GM19351 (cell line): ENCODE measurements around the gene PTOV1.

Experiments used
- ATAC-seq: cut with Tn5 transposase; IDR thresholded peaks from one replicate; pipeline ENCODE4 v1.9.1; 2021; ENCODE audit warnings: mild to moderate bottlenecking, moderate library complexity; ENCODE audit not compliant: unreplicated experiment

The PTOV1 gene

GRCh38 chr19:49843265-49843664 is 7.7 kb upstream of the PTOV1 start:
- no peak for ATAC-seq

GRCh38 chr19:49844138-49845095 is 6.5 kb upstream of the PTOV1 start:
- no peak for ATAC-seq

GRCh38 chr19:49845414-49845813 is 5.5 kb upstream of the PTOV1 start:
- no peak for ATAC-seq

GRCh38 chr19:49846408-49846807 is 4.6 kb upstream of the PTOV1 start:
- no peak for ATAC-seq

GRCh38 chr19:49847731-49848696 is 2.9 kb upstream of the PTOV1 start:
- no peak for ATAC-seq

- no peak for ATAC-seq
These were observed 2.0 kb upstream of the PTOV1 start for GRCh38 chr19:49848938-49849337.

- no peak for ATAC-seq
These were observed 1.3 kb upstream of the PTOV1 start for GRCh38 chr19:49849433-49850220.

GRCh38 chr19:49850221-49850486 is 805 bp upstream of the PTOV1 start:
- no peak for ATAC-seq

GRCh38 chr19:49851456-49852259 is 699 bp downstream of the PTOV1 start:
- ATAC-seq: no peak

- ATAC-seq: no peak
These were observed 1.7 kb downstream of the PTOV1 start for GRCh38 chr19:49852631-49853126.

GRCh38 chr19:49853852-49854377 is 3.0 kb downstream of the PTOV1 start:
- no peak for ATAC-seq

GRCh38 chr19:49854378-49855263 is 3.7 kb downstream of the PTOV1 start:
- ATAC-seq: no peak

GRCh38 chr19:49855277-49855675 is 4.3 kb downstream of the PTOV1 start:
- ATAC-seq: no peak

GRCh38 chr19:49855676-49856573 is 5.0 kb downstream of the PTOV1 start:
- ATAC-seq: no peak

- no peak for ATAC-seq
These were observed 5.6 kb downstream of the PTOV1 start for GRCh38 chr19:49856574-49857021.

GRCh38 chr19:49857061-49857837 is 6.3 kb downstream of the PTOV1 start:
- ATAC-seq: no peak

- no peak for ATAC-seq
These were observed 6.8 kb downstream of the PTOV1 start for GRCh38 chr19:49857838-49858087.
